SU-DHL-6 (cell line): Measurements from ENCODE around the gene ATF7.

Experiments
- H2AFZ ChIP-seq: fragments of 200-600 bp; sonication (generic); 2 replicates; pipeline ENCODE4 v1.6.1; 2014; ENCODE audit warnings: low read depth, mild to moderate bottlenecking, moderate library complexity, mixed read lengths, antibody characterized with exemption, low read length; ENCODE audit not compliant: severe bottlenecking
- H3F3A ChIP-seq: fragments of 200-600 bp; shearing (Covaris generic); 2 replicates; pipeline ENCODE4 v1.6.0; 2016; ENCODE audit warnings: antibody characterized with exemption, mild to moderate bottlenecking; ENCODE audit not compliant: insufficient read depth
- H3K27ac ChIP-seq: fragments of 200-600 bp; sonication (generic); 2 replicates; pipeline ENCODE4 v1.5.1; 2016; ENCODE audit warnings: low read depth, mild to moderate bottlenecking, low read length, moderate library complexity, mixed read lengths
- H3K27me3 ChIP-seq: fragments of 200-600 bp; sonication (generic), shearing (Covaris generic); 2 replicates; pipeline ENCODE4 v1.6.0; 2014; ENCODE audit warnings: mild to moderate bottlenecking, low read length
- H3K36me3 ChIP-seq: fragments of 200-600 bp; sonication (generic); 2 replicates; pipeline ENCODE4 v1.6.1; 2014; ENCODE audit warnings: mild to moderate bottlenecking, low read length, mixed read lengths
- H3K4me2 ChIP-seq: fragments of 300-600, 200-600 bp; shearing (Covaris generic), sonication (generic); 2 replicates; pipeline ENCODE4 v1.6.0; 2014; ENCODE audit warnings: low read length, low read depth, mild to moderate bottlenecking; ENCODE audit not compliant: poor library complexity, severe bottlenecking
- H3K4me3 ChIP-seq: fragments of 200-600 bp; sonication (generic); 2 replicates; pipeline ENCODE4 v1.5.1; 2014; ENCODE audit warnings: antibody characterized with exemption, low read length, mild to moderate bottlenecking, mixed read lengths; ENCODE audit not compliant: insufficient read depth, poor library complexity, severe bottlenecking
- H3K79me2 ChIP-seq: fragments of 200-600 bp; sonication (generic); 2 replicates; pipeline ENCODE4 v1.6.1; 2014; ENCODE audit warnings: mild to moderate bottlenecking, low read length, moderate library complexity; ENCODE audit not compliant: insufficient read depth
- H3K9ac ChIP-seq: fragments of 200-600 bp; sonication (generic); 2 replicates; pipeline ENCODE4 v1.7.0; 2014; ENCODE audit warnings: mild to moderate bottlenecking, low read length
- H3K9me2 ChIP-seq: fragments of 200-600 bp; sonication (generic); replicated peaks from 2 replicates; pipeline ENCODE4 v1.6.1; 2014; ENCODE audit warnings: low read length; ENCODE audit not compliant: insufficient read depth
- H3K9me3 ChIP-seq: fragments of 200-600 bp; sonication (generic); 2 replicates; pipeline ENCODE4 v1.6.1; 2014; ENCODE audit warnings: low read length, mixed read lengths; ENCODE audit not compliant: insufficient read depth
- H4K20me1 ChIP-seq: fragments of 200-600 bp; sonication (generic); 2 replicates; pipeline ENCODE4 v1.6.1; 2014; ENCODE audit warnings: low read depth, mild to moderate bottlenecking, antibody characterized with exemption, low read length, moderate library complexity, mixed read lengths
- EZH2phosphoT487 ChIP-seq: fragments of 200-600 bp; sonication (generic), shearing (Covaris generic); conservative IDR thresholded peaks from 2 replicates; pipeline ENCODE4 v1.6.1; 2018; ENCODE audit warnings: mild to moderate bottlenecking, antibody characterized with exemption, low read length, moderate library complexity, mixed read lengths
- TF ChIP-seq, protein P1 (sequence below): fragments of 200-600 bp; sonication (generic); IDR thresholded peaks from one replicate; pipeline ENCODE4 v1.5.1; 2017; ENCODE audit warnings: antibody characterized with exemption, mild to moderate bottlenecking, low read length, moderate library complexity; ENCODE audit not compliant: insufficient read depth, poor library complexity, severe bottlenecking

ATF7 gene

DNA sequence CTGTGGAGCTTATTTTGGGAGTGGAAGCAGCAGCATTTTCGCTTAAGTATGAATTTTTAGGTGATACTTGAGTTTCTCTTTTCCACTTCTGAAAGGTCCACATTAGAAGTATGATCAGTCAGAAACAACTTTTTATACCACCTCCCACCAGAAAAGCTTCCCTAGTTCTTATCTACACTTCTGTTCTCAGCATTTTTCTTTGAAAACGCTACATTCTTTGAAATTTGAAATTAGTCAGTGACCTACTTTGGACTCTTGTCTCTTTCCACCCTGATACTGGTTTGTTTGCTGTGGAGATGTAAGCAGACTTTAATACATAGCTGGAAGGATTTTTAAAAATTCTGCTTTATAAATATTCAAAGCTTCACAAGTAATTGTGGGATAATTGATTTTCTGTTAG is 152.1 kb downstream of the ATF7 start:
- Histone ChIP-seq H3K4me3 (no peak overlapping the region), H3K27ac (no peak overlapping the region), H3K9me2 (no peaks in the 10 kb centered on the region), H3K27me3 (no peaks in the 10 kb centered on the region), H3K36me3 (peaks cover 68% of the 10 kb centered on the region), H4K20me1 (peaks cover 22% of the 10 kb centered on the region; the same call in 1 of the 2 replicates), H3F3A (peaks cover 65% of the 10 kb centered on the region), H3K79me2 (peaks cover 31% of the 10 kb centered on the region), H3K4me2 (no peak overlapping the region), H3K9ac (no peak overlapping the region), H2AFZ (no peak overlapping the region), H3K9me3 (no peaks in the 10 kb centered on the region)
- TF ChIP-seq, protein P1, sequence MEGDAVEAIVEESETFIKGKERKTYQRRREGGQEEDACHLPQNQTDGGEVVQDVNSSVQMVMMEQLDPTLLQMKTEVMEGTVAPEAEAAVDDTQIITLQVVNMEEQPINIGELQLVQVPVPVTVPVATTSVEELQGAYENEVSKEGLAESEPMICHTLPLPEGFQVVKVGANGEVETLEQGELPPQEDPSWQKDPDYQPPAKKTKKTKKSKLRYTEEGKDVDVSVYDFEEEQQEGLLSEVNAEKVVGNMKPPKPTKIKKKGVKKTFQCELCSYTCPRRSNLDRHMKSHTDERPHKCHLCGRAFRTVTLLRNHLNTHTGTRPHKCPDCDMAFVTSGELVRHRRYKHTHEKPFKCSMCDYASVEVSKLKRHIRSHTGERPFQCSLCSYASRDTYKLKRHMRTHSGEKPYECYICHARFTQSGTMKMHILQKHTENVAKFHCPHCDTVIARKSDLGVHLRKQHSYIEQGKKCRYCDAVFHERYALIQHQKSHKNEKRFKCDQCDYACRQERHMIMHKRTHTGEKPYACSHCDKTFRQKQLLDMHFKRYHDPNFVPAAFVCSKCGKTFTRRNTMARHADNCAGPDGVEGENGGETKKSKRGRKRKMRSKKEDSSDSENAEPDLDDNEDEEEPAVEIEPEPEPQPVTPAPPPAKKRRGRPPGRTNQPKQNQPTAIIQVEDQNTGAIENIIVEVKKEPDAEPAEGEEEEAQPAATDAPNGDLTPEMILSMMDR, result no peak
- TF ChIP-seq EZH2phosphoT487, result no peak

DNA sequence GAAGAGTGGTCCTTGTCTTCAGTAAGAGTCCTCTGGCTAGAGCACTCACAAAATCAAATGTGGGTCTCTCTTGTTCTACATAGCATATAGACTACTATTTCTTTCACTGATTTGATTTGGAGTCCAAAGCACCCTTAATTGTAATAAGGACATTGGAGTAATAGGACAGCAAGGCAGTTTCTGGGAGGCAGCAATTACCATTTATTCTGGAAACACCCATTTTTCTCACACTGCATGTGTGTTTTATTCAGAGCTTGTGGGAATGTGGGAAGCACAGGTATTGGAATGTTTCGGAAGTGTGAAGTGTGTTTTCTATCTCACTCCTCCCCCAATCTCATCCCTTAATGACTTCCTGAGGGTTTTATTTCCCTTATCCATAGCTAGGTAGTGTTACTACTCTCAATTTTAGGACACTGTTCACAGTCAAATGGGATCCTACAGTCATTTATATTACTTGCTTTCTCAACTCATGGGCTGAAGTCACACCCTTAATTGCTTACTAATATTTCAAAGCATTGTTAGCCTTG is 154.1 kb downstream of the ATF7 start:
- no peak overlapping the region for H3K4me2 ChIP-seq
- H3K9ac ChIP-seq, result no peak overlapping the region
- H3K9me2 ChIP-seq, result no peaks in the 10 kb centered on the region
- H3K27me3 ChIP-seq, result no peaks in the 10 kb centered on the region
- no peak overlapping the region for H2AFZ ChIP-seq
- TF ChIP-seq EZH2phosphoT487, result no peak
- TF ChIP-seq, protein P1, result no peak
- H3K4me3 ChIP-seq, result no peak overlapping the region
- H3K36me3 ChIP-seq, result peaks cover 70% of the 10 kb centered on the region
- H3K27ac ChIP-seq, result no peak overlapping the region
- peaks cover 29% of the 10 kb centered on the region for H3K79me2 ChIP-seq
- peaks cover 12% of the 10 kb centered on the region; the same call in 1 of the 2 replicates for H4K20me1 ChIP-seq
- no peaks in the 10 kb centered on the region for H3K9me3 ChIP-seq
- H3F3A ChIP-seq, result peaks cover 50% of the 10 kb centered on the region

DNA sequence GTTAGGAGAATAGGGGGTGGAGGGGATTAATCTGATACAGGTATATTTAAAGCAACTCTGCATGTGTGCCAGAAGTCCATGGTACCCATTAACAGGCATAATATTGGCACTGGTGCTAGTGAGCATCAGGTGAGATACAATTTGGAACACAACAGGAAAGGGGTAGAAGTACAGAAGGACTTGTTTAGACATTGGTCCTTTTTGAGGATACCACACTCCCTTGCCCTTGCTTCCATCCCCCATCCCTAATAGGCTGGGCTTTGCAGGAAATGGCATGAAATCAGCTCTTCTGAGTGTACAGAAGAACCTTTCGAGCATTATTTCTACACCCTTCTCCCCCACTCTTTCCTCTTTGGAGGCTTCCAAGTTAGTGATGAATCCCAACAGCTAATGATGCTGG is 157.9 kb downstream of the ATF7 start:
- Histone ChIP-seq H3K36me3 (peaks cover 72% of the 10 kb centered on the region), H3K27ac (no peak overlapping the region), H3K79me2 (peaks cover 27% of the 10 kb centered on the region), H2AFZ (no peak overlapping the region), H3K4me3 (no peak overlapping the region), H3K9me3 (no peaks in the 10 kb centered on the region), H3F3A (peaks cover 26% of the 10 kb centered on the region), H4K20me1 (peaks cover 21% of the 10 kb centered on the region; the same call in 1 of the 2 replicates), H3K27me3 (no peaks in the 10 kb centered on the region), H3K9ac (no peak overlapping the region), H3K4me2 (no peak overlapping the region), H3K9me2 (no peaks in the 10 kb centered on the region)
- TF ChIP-seq, protein P1, result no peak
- TF ChIP-seq EZH2phosphoT487, result no peak
